WI38 (cell line): Measurements from ENCODE around the gene PTPN13.

Source experiments
- H3K4me3 ChIP-seq: 2 replicates; pipeline ENCODE4 v1.5.1; 2011; ENCODE audit warnings: low read depth, mild to moderate bottlenecking, control low read depth, low read length
- TF ChIP-seq, protein P1 (sequence below): IDR thresholded peaks from 2 replicates; pipeline ENCODE4 v1.5.1; 2012; ENCODE audit warnings: low read depth, mild to moderate bottlenecking, control low read depth, low read length

Gene PTPN13

DNA sequence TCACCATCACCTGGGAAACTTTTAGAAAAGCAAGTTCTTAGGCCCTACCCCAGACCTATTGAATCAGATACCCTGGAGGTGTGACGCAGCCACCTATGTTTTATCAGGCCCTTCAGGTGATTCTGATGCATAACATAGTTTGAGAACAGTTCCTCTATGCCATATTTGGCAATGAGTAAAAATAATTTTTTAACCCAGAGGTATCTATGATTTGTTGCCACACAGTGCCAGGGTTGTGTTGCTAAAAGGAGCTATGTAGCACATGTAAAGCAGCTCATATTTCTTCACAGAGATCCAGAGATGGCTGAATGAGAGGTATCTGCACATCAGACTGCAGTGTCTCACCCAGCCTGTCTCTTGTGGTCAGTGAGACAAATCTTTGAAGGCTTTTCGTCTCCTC is 85.3 kb downstream of the PTPN13 start:
- TF ChIP-seq, protein P1, sequence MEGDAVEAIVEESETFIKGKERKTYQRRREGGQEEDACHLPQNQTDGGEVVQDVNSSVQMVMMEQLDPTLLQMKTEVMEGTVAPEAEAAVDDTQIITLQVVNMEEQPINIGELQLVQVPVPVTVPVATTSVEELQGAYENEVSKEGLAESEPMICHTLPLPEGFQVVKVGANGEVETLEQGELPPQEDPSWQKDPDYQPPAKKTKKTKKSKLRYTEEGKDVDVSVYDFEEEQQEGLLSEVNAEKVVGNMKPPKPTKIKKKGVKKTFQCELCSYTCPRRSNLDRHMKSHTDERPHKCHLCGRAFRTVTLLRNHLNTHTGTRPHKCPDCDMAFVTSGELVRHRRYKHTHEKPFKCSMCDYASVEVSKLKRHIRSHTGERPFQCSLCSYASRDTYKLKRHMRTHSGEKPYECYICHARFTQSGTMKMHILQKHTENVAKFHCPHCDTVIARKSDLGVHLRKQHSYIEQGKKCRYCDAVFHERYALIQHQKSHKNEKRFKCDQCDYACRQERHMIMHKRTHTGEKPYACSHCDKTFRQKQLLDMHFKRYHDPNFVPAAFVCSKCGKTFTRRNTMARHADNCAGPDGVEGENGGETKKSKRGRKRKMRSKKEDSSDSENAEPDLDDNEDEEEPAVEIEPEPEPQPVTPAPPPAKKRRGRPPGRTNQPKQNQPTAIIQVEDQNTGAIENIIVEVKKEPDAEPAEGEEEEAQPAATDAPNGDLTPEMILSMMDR = no peak

GRCh38 chr4:86683167-86683566 is 89.1 kb downstream of the PTPN13 start:
- no peak overlapping the region for H3K4me3 ChIP-seq
- TF ChIP-seq, protein P1 = no peak

More for the DNA sequence above, 85.3 kb downstream of the PTPN13 start:
- no peak overlapping the region for H3K4me3 ChIP-seq

DNA sequence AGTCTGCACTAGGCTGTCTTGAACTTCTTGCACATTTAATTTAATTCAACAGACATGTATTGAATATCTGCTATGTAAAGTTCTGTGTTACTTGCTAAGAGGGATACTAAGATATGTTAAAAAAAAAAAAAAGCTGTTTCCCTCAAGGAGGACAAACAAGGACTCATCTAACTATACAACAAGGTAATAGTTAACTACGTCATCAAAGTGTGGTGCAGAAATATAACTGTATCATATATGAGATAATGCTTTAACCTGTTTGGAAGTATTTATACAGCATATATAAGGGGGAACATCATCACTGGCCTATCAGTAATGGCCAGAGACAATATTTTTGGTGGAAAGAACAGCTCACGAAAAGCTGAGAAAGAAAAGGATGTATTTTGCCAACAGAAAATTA is 89.9 kb downstream of the PTPN13 start:
- H3K4me3 ChIP-seq = no peak overlapping the region
- TF ChIP-seq, protein P1 = no peak

DNA sequence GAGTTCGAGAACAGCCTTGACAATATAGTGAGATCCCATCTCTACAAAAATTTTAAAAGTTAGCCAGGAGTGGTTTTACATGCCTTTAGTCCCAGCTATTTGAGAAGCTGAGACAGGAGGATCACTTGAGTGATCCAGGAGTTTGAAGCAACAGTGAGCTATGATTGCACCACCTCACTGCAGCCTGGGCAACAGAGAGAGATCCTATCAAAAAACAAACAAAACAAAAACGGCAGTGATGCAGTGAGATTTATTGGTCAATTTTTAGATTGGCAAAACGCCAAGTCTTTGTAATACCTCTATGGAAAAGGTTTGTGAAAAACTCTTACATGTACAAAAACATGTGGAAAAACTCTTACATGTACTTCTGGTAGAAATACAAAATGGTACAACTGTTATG is 91.3 kb downstream of the PTPN13 start:
- no peak overlapping the region for H3K4me3 ChIP-seq
- TF ChIP-seq, protein P1 = no peak

- H3K4me3 ChIP-seq = no peak overlapping the region
- TF ChIP-seq, protein P1 = no peak
Observed at GRCh38 chr4:86686741-86687140, 92.6 kb downstream of the PTPN13 start.

GRCh38 chr4:86688026-86688425 is 93.9 kb downstream of the PTPN13 start:
- no peak overlapping the region for H3K4me3 ChIP-seq
- TF ChIP-seq, protein P1 = no peak

DNA sequence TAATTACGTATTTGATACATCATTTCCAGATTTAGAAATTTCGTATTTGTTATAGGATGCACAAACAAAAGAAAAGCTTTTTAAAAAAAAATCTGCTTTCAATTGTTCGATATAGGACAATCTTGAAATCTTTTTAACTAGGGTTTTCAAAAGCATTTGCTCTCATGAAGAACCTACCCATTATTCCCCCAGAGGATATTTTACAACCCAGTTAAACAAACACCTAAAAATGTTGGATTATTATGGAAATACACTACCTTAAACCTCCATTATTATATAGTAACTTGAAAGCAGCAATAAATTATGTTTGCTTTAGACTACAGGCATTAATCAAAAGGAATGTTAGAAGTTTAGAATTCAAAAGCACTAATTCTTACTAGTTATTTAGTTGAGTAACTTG is 110.5 kb downstream of the PTPN13 start:
- TF ChIP-seq, protein P1 = no peak
- H3K4me3 ChIP-seq = no peak overlapping the region
